Sigmoid colon (tissue), 3 donors: ENCODE data around the gene WDR91.

ENCODE experiments used
- CTCF ChIP-seq, 4 experiments: fragments of 450-650 bp in 3 of 4; fragments of 200-600 bp in 1 of 4; IDR thresholded peaks; one replicate each; pipeline ENCODE4 v1.5.1; 2016 to 2019; ENCODE audit warnings: antibody characterized with exemption in 4 of 4, mild to moderate bottlenecking in 3 of 4, moderate library complexity in 2 of 4
- POLR2A ChIP-seq, 2 donors: fragments of 450-650 bp; IDR thresholded peaks; one replicate each; pipeline ENCODE4 v1.6.1; 2016; ENCODE audit warnings: antibody characterized with exemption in 2 of 2, mild to moderate bottlenecking in 2 of 2, moderate library complexity in 2 of 2

- no peak for TF ChIP-seq CTCF (IDR thresholded peaks at IDR 0.05)
- no peak for TF ChIP-seq POLR2A (IDR thresholded peaks at IDR 0.05)
These were observed 25.1 kb downstream of the WDR91 start for GRCh38 chr7:135186261-135186540.
